Activated CD4-positive, alpha-beta T cell treated with anti-CD3 and anti-CD28 coated beads, Interleukin-2, Interleukin-4, amounts not matched to agents 100 ng/mL and 50 ng/mL, durations not matched to agents 16 hours and 8 hours (primary cell): Measurements from ENCODE around the gene UNKL.
A peak's percentile ranks its signal among the peaks of the same experiment; 100 is the strongest.

ENCODE experiments used
- DNase-seq: peaks from one replicate; pipeline ENCODE4 v3.0.0-alpha.2; 2020; ENCODE audit warnings: low spot score

Gene UNKL

DNA sequence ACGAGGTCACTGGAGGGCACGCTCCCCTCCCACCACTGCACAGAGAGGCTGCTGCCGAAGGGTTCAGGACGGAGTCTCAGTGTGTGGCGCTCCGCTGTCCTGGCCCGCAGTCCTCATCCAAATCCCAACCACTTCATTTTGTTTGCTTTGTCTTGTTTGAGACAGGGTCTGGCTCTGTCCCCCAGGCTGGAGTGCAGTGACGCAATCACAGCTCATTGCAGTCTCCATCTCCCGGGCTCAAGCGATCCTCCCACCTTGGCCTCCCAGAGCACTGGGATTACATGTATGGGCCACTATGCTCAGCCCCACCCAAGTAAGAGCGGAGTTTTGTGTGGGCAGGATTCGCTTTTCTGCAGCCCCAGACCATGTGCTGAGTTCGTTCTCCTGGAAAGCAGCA lies 12.7 kb downstream of the UNKL start:
- DNase-seq = no peak

DNA sequence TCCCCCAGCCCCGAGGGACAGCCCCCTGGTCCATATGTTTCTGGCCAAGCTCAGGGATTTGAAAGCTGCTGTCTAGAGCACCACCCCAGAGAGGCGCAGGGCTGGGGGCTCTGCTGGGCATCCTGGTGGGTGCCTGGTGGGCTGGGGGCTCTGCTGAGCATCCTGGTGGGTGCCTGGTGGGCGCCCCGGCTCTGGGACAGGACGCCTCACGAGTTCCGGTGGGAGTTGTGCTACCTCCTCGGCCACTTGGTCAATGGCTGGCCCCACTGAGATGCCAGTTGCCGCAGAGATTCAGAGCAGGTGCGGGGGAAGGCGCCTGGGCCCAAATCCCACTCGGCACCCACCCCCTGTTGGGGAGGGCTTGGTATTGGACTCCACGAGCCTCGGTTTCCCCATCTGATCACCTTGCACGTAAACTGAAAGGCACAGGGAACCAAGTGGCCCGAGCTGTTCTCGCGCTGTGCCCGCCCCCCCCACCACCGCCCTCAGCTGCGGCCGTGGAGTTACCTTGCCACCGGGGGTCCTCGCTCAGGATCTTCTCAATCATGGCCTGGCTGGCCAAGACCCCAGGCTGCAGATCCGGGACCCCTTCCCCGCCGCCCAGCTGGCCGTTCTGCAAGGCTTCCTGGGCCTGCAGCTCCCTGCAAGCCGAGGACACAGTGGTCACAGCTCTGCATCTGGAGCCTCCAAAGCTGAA lies 13.3 kb downstream of the UNKL start:
- no peak for DNase-seq

DNA sequence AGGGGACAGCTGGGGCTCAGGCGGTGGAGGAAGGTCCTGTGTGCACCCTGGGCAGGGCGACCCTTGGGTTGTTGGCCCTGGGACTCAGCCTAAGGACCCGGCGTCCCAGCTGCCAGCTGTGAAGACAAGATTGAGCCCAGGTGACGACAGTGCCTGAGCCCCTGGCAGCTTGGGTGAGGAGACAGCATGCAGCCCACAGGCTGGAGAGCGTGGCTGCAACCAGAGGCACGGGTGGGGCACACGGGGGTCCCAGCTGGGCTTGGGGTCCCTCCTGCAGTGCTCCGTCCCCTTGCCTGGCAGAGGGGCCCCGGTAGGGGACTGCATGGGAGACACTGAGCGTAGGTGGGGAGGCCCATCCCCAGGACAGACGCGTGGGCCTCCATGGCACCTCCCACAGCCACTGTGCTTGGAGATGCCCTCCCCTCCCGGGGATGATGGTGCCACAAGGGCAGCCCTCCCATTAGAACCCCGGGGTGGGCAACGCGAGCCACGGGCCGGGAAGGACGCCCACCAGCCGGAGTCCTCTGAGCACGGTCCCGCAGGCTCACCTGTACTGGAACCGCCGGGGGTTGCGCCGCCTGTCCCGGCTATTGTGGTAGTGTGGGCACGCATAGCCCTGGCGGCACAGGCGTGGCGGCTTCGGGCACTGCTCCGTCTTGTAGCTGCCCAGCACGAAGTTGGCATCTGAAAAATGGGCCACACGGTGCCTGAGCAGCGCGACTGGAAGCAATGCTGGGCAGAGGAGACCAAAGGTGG lies 15.5 kb downstream of the UNKL start:
- DNase-seq = no peak

DNA sequence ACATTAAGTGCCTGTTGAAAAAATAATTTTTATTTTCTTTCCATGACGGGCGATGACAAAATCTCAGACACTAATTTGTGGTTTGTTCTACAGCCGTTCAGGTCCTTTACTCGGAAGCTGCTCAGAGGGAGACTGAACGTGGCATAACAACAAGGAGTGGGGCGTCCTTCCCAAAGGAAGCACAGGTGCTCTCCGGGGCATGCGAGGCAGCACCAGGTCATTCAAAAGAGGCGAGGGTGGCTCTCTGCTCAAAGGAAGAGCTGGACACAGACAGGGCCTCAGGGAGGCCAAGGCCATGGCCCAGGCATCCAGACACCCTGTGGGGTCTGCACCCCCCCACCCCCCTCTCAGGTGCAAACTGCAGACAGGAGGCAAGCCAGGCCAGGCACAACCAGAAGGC lies 16.2 kb downstream of the UNKL start:
- DNase-seq = no peak

DNA sequence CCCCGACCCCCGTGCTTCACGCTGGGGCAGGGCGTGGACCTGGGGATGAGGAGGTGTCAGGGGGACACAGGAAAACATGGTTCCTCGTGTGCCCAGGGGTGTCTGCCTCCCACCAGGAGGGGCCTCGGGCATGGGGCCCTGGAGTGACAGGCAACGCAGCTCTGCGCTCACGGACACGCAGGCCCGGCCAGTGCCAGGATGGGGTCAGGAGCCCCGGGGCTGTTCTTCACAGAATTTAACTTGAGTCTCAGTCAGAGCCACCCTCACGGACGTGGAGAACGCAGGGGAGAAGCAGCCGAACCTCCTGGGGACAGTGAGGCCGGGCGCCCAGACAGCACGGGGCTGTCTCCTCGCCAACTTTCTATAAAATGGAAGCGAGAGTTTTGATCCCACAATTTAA lies 16.7 kb downstream of the UNKL start:
- no peak for DNase-seq

DNA sequence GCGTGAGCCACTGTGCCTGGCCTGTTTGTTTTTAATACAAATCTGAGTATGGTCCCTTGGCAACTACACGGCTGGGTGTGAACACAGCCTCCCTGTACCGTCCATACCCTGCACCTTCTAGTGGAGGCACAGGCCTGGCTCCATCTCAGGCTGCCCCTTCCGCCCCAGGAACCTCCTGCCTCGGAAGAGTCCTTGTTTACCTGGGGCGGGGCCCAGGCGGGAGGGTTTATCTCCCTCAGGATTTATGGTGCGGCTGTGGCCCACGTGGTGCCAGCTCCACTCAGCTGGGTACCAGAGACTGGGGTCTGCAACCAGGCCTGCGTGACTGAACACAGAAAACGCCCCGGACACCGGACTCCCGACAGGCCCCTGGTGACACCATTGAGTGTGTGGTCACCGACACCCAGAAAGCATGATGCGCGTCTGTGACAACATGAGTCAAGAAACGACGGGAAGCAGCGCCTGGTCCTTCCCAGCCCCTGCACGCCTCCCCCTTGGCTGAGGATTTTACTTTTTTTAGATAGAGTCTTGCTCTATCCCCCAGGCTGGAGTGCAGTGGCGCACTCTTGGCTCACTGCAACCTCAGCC lies 19.0 kb downstream of the UNKL start:
- DNase-seq = no peak

DNA sequence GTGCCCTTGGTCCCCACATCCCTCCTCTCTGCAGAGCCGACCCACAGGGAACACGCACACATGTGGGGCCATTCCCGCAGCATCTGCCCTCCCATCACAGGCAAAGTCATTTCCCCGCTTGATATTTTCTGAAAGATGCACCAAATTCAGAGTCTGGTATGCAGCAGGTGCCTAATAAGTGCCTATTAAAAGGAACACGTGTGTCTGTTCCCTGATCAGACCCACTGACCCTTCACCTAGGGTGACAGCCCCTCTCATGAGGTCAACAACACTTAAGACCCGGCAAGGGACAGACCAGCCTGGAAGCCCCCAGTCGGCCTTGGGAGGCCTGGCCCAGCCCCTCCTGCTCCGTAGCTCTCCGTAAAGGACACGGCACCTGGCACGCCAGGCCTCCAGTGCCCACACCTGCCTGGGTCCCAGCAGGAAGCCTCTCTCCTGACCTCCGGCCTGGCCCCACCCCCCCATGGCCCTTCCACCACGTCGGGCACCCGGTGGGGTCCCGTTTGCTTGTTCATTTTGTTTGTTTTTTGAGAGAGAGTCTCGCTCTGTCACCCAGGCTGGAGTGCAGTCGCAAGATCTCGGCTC lies 20.0 kb downstream of the UNKL start:
- no peak for DNase-seq

DNA sequence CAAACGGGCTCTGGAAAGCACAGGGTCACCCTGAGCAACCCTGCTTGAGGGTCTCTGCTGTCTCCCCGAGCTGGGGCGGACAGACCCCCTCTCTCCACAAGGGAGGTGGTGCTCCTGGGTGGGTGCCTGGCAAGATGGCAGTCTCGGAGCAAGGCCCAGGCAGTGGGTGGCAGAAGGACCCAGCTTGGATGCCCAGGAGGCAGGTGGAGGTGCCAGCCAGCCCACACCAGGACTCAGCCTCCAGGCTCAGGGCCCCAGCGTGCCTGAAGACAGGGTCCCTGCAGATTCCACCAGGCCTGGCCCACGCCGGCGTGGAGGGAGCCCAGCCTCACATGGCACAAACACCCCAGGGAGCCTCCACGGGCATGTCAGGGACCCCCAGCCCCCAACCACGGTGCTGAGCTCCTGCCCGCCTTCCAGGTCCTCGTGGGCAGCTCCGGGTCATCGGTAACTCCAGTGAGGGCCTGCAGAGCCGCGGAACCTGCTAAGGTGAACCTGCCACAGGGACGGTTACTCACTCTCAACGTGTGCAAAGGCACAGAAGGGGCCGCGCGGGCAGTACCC lies 20.8 kb downstream of the UNKL start:
- no peak for DNase-seq

DNA sequence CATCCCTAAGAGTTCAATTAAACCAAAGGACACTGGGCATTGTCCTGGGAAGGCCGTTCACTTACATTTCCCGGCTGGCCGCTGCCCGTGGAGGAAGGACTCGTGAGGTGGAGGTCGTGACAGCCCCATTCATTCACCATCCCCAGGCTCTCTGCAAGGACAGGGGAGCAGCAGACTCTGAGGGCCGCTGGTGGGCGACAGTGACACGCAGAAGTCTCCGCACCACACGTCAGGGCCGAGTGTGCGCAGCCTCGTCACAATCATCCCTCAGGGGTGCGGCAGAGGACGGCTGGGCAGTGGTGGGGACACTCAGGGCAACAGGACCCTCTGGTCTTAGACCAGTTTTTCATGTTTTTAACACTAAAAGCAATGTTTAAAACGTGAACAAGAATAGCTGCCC lies 21.7 kb downstream of the UNKL start:
- DNase-seq = no peak

DNA sequence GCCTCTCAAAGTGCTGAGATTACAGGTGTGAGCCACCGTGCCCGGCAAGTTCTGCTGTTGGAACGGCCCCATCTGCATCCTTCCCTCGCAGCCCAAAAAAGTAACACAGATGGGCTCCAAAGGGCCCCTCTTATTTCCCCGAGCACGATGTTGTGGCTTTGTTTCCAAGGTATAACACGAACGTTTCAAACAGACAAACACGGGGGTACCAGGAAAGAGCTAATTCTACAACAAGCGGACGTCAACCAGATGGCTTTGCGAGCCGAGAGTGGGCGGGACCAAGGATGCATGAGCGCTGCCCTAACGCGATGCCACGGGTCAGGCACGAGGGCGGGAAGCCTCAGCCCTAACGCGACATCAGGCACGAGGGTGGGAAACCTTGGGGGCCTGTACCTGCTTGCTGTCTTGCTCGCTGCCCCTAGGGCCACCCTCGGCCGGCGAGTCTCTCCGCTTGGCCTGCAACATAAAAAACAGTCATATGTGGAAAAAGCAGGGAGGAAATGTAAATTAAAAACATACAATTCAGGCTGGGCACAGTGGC lies 24.2 kb downstream of the UNKL start:
- no peak for DNase-seq

DNA sequence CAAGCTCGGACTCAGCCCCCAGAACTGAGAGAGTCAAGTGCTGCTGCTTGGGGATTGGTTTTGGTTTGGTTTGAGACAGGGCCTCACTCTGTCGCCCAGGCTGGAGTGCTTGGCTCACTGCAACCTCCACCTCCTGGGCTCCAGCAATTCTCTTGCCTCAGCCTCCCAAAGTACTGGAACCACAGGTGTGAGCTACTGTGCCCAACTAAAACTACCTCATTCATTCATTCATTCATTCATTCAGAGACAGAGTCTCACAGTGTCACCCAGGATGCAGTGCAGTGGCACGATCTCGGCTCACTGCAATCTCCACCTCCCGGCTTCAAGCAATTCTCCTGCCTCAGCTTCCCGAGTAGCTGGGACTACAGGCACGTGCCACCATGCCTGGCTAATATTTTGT lies 24.7 kb downstream of the UNKL start:
- DNase-seq = no peak

DNA sequence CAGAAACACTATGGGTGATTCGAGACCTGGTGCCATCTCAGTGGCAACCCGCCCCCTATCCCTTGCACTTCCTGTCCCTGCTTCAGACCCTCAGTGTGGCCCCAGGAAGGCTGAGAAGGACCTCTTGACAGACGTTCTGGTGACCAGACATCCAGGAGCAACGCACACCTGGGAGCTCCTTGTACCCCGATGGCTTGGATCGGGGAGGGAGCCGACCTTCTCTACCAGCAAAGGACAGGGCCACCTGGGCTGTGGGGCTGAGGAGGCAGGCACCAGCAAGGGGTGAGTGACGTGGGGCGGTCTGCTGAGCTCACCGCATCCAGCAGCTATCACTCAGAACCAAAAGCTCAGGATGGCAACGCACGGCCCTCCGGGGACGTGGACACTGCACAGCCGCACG lies 27.2 kb downstream of the UNKL start:
- DNase-seq = no peak

DNA sequence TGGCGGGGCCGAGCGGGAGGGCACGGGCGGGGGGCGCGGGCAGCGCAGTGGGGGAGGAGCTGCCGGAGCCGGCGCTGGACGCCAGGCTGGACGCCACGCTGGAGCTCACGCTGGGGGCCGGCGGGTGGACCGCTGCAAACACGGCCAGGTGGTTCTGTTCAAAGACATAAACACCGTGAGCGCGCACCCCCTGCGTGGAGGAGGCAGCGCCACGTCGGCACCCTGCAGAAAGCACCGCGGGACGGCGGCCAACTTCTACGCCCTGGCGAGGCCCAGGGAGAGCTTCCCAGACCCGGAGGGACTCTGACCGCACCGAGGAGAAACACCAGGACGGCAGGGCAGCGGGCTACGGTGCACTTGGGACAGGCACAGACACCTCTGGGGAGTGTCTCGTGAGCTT lies 29.3 kb downstream of the UNKL start:
- DNase-seq = no peak

DNA sequence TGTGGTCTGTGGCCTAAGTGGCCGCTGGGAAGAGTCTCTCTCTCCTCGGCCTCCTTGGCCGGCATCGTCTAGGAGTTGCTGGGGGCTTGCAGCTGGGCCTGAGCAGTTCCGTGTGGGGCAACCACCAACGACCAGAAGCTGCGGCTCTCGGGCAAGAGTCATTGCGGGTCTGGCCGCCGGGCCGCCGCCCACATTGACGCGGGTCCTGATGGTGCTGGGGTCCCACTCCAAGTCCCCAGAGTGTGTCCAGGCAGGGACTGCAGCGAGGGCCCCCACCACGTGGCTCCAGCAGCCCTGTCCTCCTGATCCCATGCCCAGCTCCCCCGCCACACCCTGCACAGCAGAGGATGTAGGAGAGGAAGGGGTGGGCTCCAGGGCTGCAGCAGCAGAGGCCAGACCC lies 30.9 kb downstream of the UNKL start:
- no peak for DNase-seq

DNA sequence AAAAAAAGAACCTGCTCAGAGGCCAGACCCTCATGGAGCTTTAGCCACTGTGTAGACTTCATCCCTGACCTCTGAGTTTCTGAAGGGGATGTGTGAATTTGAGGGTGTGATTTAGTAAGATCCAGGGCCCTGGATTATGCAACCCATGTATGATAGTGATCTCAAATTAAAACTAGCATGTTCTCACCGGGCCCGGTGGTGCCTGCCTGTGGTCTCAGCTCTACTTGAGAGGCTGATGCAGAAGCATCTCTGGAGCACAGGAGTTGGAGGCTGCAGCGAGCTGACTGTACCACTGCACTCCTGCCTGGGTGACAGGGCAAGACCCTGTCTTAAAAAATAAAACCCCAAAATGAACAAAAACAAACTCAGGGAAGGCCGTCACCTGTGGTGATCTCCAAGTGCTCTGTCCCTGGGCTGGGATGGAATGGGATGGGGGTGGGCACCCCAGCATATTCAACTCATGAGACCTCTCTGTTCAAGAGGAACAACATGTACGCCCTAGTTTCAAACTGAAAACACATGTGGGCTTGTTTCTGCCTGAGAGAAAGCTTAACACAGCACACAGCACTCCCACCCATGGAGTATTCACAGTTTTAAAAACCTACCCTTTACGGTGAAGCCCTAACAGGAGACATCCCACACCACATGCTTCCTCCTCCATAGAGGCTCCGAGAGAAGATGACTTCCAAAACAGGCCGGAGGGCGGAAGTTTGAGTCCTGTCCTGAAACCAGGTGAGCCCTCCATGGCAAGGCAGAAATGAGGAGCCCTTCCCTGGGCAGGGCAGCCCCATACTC lies 32.7 kb downstream of the UNKL start:
- DNase-seq = no peak

DNA sequence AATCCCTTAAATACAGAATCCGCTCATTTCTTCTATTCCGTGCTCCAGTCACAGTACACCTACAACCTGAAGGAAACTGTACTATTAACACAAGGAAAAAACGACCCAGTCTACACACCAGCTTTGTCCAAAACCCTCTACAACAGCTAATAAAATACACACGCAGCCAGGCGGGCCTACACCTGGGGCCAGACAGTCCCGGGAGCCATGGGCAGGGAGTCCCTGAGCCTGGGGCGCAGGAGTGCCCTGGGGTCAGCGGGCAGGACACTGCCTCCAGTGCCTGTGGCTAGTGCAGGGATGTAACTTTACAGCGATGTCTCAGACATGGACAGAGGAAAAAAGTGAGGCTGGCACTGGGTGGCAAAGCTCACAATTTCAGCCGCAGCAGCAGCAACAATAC lies 34.3 kb downstream of the UNKL start:
- no peak for DNase-seq

DNA sequence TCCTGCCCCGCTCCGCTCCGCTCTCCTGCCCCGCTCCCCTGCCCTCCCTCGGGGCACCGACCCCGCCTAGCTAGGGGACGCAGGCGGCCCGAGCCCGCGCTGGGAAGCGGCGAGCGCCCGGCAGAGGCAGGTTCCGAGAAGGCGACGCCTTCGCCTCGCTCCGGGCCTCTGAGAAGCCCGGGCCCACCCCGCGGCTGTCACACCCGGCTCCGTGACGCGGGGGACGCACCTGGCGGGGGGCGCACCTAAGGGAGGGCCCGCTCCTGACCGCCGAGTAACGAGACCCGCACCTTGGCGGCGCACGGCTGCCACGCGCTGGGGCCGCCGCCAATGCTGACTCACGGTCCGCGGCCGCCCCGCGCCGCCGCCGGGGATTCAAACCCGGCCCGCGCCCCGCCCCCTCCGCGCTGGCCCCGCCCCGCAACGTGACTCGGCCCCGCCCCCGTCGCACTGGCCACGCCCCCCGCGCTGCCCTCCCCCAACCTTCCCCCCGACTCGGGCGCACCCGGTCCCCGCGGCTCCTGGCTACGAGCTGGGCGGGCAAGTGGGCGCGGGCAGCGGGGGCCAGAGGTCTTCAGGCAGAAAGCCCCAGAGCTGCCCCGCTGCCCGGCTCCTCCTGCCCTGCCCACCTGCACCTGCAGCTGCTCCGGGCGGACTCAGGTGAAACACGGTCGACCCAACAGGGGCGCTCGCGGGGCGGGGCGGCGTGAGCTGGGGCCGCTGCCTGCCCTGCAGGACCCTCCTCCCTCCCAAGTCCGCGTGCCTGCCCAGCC lies 35.0 kb downstream of the UNKL start:
- peak; percentile 73 for DNase-seq

DNA sequence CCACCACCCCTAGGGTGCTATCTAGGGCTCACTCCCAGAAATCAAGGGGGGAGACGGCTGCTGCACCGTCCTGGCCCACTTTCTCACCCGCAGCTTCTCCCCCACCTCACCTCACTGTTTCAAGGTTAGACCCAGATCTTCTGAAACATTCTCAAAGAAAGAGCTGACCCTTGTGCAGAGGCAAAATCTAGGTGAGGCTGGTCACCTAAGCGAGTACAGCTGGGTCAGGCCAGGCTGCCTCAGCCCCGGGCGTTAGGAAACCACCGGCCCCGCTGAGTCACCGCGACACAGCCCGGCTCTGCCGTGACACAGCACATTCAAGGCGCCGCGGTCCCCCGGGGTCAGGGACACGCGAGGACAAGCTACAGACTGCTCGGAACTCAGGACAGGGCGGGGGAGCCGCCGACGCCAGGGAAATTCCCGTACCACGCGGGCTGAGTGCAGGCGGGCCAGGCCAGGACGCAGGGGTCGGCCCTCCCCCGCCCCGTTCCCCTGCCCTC lies 35.6 kb downstream of the UNKL start:
- DNase-seq = peak; percentile 67

DNA sequence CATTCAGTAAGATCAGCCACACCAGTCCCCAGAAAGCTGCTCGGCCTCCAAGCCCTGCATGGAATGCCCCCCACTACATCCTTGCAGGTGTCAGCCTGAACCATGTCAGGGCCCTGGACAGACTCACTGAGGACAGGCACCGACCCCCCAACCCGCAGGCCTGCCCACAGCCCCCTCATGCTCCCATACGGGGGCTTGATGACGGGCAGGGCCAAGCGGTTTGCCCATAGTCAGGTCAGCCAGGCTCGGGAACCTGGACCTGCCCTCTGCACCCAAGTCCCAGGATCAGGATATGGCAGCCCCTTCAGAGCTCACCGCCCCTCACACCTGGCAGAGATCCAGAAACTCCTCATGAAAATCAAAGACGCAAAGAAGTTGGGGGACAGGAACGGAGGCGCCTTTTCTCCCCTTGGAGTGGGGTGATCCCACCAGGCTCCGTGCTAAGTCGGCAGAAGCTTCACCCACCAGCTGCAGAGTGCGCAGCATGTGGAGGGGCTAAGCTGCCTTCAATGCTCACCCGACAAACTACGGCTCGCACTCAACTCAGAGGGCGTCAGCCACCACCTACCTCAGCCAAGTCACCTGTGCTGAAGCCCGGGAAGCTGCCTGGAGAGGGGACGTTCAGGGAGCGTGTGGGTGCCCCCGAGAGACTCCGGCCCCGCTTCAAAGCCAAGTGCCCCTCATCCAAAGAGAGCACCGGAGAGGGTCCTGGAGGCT lies 36.3 kb downstream of the UNKL start:
- DNase-seq = no peak

DNA sequence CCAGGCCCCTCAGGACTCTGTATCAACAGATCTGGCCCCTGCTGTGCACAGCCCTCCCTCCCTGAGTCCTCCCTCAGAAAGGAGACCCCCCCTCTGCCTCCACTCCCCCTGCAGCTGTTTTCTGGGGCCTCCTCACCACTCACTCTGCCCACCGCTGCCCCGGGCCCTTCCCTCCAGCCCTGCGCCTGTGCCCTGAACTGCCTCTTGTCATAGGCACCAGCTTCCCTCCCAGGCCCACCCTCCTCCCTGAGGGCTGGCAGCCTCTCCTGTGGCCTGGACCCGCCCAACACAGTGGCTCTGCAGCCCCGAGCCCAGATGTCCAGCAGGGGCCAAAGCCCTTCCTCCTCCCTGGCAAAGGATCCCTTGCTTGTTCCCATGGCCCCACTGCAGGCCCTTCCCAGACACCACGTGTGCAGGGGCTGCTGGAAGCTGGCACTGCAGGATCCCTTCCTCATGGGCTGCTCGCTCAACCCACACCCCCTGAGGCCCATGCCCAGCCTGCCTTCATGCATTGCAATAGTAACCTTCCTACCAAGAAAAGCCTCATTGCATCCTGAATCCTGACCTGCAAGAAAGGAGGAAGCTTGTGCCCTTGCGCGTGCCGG lies 37.0 kb downstream of the UNKL start:
- DNase-seq = no peak
